Measurements from ENCODE around the gene ARHGEF26.

DNA sequence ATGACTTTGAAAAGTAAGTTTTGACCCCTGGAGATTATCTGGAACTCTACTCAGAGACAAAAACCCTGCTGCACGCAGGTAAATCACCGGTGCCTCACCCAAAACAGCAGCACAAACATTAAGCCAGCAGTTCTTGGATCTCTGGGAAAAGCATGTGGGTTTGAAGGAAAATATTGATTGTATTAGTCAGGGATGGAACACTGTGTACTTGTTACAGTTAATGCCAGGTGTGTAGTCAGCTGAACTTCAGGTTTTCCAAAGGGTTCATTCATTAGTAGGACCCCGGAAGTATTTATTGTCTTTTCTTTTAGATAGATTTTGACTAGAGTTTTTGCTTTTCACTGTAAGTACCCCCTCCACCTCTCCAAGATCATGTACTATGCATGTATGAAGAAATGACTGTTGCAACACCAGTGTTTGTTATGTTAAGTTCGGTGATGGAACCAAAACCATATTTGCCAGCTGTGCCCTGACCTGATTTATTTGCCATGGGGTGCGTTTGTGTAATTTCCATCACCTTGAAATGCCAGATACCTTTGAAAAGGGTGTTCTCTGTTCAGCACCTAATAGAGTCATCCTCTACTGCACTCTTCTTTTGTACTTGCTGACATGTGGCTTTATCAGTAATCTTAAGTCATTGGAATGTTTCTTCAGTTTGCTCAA lies 14.5 kb downstream of the ARHGEF26 start:
- TF ChIP-seq, protein P1, sequence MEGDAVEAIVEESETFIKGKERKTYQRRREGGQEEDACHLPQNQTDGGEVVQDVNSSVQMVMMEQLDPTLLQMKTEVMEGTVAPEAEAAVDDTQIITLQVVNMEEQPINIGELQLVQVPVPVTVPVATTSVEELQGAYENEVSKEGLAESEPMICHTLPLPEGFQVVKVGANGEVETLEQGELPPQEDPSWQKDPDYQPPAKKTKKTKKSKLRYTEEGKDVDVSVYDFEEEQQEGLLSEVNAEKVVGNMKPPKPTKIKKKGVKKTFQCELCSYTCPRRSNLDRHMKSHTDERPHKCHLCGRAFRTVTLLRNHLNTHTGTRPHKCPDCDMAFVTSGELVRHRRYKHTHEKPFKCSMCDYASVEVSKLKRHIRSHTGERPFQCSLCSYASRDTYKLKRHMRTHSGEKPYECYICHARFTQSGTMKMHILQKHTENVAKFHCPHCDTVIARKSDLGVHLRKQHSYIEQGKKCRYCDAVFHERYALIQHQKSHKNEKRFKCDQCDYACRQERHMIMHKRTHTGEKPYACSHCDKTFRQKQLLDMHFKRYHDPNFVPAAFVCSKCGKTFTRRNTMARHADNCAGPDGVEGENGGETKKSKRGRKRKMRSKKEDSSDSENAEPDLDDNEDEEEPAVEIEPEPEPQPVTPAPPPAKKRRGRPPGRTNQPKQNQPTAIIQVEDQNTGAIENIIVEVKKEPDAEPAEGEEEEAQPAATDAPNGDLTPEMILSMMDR (IDR thresholded peaks at IDR 0.05), result no peak
- TF ChIP-seq POLR2A (IDR thresholded peaks at IDR 0.05) (no peak), POLR2AphosphoS5 (IDR thresholded peaks at IDR 0.05) (peak in 1 of 3 donors; percentile 52), EP300 (IDR thresholded peaks at IDR 0.05) (no peak)
